ENCODE measurements around the gene TANC1. TPM values are rescaled to one million over a fixed set of nuclear protein-coding genes. Genes with fewer than 3 reads are reported as not detected.

TANC1 gene
- total and polyA plus RNA-seq, 2 experiments from 2014 or later, result 2.8 to 9.5 TPM

DNA sequence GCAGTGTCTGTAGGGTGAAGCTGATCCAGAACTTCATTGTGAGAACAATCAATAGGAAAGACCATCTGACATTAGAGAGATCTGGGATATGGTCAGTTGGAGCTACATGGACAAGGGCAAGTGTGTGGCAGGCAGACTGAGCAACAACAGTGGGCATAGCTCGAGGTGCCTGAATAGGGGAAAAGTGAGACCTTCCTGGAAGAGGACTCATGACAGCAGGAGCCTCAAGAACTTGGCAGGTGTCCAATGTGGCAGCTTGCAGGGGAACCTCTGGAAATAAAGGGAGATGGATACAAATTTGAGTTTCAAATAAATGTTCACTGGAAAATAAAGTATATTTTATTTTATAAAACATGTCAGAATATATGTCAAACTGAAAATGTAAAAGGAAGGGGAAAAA lies 117.9 kb downstream of the TANC1 start:
- Histone ChIP-seq H3K9me2 (ENCODE audit: insufficient read depth) (no peaks in the 10 kb centered on the region), H4K20me1 (replicated peaks; ENCODE audit: insufficient read depth) (no peaks in the 10 kb centered on the region; the same call in 1 of the 2 replicates), H3K4me1 (ENCODE audit: insufficient read depth) (no peaks in the 10 kb centered on the region; the same call in 1 of the 2 replicates), H3K36me3 (ENCODE audit: insufficient read depth) (no peaks in the 10 kb centered on the region), H3K4me2 (no peak overlapping the region), H3K27ac (ENCODE audit: low read depth) (no peak overlapping the region), H3K4me3 (no peak overlapping the region), H2AFZ (no peak overlapping the region), H3F3A (replicated peaks; ENCODE audit: low read depth) (no peaks in the 10 kb centered on the region), H3K79me2 (replicated peaks; ENCODE audit: insufficient read depth) (no peaks in the 10 kb centered on the region), H3K27me3 (ENCODE audit: insufficient read depth) (no peaks in the 10 kb centered on the region)
- no peak for ATAC-seq
- H3K27me3 Mint-ChIP-seq (ENCODE audit: insufficient read depth, low read depth, poor library complexity), result peaks cover 4% of the 10 kb centered on the region
- H3K4me1 Mint-ChIP-seq, result no peaks in the 10 kb centered on the region; the same call in 1 of the 3 replicates
- no peak for DNase-seq (ENCODE audit: low spot score)
- TF ChIP-seq, protein P1, sequence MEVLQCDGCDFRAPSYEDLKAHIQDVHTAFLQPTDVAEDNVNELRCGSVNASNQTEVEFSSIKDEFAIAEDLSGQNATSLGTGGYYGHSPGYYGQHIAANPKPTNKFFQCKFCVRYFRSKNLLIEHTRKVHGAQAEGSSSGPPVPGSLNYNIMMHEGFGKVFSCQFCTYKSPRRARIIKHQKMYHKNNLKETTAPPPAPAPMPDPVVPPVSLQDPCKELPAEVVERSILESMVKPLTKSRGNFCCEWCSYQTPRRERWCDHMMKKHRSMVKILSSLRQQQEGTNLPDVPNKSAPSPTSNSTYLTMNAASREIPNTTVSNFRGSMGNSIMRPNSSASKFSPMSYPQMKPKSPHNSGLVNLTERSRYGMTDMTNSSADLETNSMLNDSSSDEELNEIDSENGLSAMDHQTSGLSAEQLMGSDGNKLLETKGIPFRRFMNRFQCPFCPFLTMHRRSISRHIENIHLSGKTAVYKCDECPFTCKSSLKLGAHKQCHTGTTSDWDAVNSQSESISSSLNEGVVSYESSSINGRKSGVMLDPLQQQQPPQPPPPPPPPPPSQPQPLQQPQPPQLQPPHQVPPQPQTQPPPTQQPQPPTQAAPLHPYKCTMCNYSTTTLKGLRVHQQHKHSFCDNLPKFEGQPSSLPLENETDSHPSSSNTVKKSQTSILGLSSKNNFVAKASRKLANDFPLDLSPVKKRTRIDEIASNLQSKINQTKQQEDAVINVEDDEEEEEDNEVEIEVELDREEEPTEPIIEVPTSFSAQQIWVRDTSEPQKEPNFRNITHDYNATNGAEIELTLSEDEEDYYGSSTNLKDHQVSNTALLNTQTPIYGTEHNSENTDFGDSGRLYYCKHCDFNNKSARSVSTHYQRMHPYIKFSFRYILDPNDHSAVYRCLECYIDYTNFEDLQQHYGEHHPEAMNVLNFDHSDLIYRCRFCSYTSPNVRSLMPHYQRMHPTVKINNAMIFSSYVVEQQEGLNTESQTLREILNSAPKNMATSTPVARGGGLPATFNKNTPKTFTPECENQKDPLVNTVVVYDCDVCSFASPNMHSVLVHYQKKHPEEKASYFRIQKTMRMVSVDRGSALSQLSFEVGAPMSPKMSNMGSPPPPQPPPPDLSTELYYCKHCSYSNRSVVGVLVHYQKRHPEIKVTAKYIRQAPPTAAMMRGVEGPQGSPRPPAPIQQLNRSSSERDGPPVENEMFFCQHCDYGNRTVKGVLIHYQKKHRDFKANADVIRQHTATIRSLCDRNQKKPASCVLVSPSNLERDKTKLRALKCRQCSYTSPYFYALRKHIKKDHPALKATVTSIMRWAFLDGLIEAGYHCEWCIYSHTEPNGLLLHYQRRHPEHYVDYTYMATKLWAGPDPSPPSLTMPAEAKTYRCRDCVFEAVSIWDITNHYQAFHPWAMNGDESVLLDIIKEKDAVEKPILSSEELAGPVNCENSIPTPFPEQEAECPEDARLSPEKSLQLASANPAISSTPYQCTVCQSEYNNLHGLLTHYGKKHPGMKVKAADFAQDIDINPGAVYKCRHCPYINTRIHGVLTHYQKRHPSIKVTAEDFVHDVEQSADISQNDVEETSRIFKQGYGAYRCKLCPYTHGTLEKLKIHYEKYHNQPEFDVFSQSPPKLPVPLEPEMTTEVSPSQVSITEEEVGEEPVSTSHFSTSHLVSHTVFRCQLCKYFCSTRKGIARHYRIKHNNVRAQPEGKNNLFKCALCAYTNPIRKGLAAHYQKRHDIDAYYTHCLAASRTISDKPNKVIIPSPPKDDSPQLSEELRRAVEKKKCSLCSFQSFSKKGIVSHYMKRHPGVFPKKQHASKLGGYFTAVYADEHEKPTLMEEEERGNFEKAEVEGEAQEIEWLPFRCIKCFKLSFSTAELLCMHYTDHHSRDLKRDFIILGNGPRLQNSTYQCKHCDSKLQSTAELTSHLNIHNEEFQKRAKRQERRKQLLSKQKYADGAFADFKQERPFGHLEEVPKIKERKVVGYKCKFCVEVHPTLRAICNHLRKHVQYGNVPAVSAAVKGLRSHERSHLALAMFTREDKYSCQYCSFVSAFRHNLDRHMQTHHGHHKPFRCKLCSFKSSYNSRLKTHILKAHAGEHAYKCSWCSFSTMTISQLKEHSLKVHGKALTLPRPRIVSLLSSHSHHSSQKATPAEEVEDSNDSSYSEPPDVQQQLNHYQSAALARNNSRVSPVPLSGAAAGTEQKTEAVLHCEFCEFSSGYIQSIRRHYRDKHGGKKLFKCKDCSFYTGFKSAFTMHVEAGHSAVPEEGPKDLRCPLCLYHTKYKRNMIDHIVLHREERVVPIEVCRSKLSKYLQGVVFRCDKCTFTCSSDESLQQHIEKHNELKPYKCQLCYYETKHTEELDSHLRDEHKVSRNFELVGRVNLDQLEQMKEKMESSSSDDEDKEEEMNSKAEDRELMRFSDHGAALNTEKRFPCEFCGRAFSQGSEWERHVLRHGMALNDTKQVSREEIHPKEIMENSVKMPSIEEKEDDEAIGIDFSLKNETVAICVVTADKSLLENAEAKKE (CRISPR knock-in tag; IDR thresholded peaks at IDR 0.05), result no peak
- TF ChIP-seq STAT1 (IDR thresholded peaks at IDR 0.05; ENCODE audit: unreplicated experiment), result no peak
- no peak for TF ChIP-seq POLR2AphosphoS5 (IDR thresholded peaks at IDR 0.05; ENCODE audit: low read depth)
- TF ChIP-seq, protein P2, sequence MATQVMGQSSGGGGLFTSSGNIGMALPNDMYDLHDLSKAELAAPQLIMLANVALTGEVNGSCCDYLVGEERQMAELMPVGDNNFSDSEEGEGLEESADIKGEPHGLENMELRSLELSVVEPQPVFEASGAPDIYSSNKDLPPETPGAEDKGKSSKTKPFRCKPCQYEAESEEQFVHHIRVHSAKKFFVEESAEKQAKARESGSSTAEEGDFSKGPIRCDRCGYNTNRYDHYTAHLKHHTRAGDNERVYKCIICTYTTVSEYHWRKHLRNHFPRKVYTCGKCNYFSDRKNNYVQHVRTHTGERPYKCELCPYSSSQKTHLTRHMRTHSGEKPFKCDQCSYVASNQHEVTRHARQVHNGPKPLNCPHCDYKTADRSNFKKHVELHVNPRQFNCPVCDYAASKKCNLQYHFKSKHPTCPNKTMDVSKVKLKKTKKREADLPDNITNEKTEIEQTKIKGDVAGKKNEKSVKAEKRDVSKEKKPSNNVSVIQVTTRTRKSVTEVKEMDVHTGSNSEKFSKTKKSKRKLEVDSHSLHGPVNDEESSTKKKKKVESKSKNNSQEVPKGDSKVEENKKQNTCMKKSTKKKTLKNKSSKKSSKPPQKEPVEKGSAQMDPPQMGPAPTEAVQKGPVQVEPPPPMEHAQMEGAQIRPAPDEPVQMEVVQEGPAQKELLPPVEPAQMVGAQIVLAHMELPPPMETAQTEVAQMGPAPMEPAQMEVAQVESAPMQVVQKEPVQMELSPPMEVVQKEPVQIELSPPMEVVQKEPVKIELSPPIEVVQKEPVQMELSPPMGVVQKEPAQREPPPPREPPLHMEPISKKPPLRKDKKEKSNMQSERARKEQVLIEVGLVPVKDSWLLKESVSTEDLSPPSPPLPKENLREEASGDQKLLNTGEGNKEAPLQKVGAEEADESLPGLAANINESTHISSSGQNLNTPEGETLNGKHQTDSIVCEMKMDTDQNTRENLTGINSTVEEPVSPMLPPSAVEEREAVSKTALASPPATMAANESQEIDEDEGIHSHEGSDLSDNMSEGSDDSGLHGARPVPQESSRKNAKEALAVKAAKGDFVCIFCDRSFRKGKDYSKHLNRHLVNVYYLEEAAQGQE (IDR thresholded peaks at IDR 0.05; ENCODE audit: unreplicated experiment), result no peak
- TF ChIP-seq, protein P3, sequence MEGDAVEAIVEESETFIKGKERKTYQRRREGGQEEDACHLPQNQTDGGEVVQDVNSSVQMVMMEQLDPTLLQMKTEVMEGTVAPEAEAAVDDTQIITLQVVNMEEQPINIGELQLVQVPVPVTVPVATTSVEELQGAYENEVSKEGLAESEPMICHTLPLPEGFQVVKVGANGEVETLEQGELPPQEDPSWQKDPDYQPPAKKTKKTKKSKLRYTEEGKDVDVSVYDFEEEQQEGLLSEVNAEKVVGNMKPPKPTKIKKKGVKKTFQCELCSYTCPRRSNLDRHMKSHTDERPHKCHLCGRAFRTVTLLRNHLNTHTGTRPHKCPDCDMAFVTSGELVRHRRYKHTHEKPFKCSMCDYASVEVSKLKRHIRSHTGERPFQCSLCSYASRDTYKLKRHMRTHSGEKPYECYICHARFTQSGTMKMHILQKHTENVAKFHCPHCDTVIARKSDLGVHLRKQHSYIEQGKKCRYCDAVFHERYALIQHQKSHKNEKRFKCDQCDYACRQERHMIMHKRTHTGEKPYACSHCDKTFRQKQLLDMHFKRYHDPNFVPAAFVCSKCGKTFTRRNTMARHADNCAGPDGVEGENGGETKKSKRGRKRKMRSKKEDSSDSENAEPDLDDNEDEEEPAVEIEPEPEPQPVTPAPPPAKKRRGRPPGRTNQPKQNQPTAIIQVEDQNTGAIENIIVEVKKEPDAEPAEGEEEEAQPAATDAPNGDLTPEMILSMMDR (conservative IDR thresholded peaks at IDR 0.05; ENCODE audit: low read depth in 2 of 2), result no peak
- TF ChIP-seq CREB1 (CRISPR knock-in tag; IDR thresholded peaks at IDR 0.05; ENCODE audit: low read depth), result no peak
- no peak for TF ChIP-seq NANOG (IDR thresholded peaks at IDR 0.05; ENCODE audit: borderline replicate concordance)
- TF ChIP-seq EZH2 (IDR thresholded peaks at IDR 0.05; ENCODE audit: low read depth, unreplicated experiment), result no peak
- TF ChIP-seq ZNF114 (CRISPR knock-in tag; IDR thresholded peaks at IDR 0.05), result no peak
- no peak for TF ChIP-seq EZH2phosphoT487 (IDR thresholded peaks at IDR 0.05; ENCODE audit: unreplicated experiment)
- TF ChIP-seq ZNF331 (CRISPR knock-in tag; IDR thresholded peaks at IDR 0.05; ENCODE audit: low read depth), result no peak
- TF ChIP-seq, protein P4, sequence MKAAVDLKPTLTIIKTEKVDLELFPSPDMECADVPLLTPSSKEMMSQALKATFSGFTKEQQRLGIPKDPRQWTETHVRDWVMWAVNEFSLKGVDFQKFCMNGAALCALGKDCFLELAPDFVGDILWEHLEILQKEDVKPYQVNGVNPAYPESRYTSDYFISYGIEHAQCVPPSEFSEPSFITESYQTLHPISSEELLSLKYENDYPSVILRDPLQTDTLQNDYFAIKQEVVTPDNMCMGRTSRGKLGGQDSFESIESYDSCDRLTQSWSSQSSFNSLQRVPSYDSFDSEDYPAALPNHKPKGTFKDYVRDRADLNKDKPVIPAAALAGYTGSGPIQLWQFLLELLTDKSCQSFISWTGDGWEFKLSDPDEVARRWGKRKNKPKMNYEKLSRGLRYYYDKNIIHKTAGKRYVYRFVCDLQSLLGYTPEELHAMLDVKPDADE (IDR thresholded peaks at IDR 0.05), result no peak
- no peak for TF ChIP-seq JUNB (IDR thresholded peaks at IDR 0.05; ENCODE audit: unreplicated experiment)
- no peak overlapping the region for H3K4me3 Mint-ChIP-seq
- no peaks in the 10 kb centered on the region for H3K9me3 Mint-ChIP-seq
- no peak overlapping the region for H3K27ac Mint-ChIP-seq
- no peaks in the 10 kb centered on the region for H3K36me3 Mint-ChIP-seq (ENCODE audit: low read depth)
